Bronchial epithelial cell (primary cell): Measurements from ENCODE around the gene AMOTL1. TPM values are rescaled to one million over a fixed set of nuclear protein-coding genes. Genes with fewer than 3 reads are reported as not detected.

Experiments used
- DNase-seq: peaks from one replicate; pipeline ENCODE4 v3.0.0-alpha.2; 2010; ENCODE audit warnings: low read depth
- FAIRE-seq: peaks from 2 replicates; lab custom pipeline; 2011; peaks lifted over from hg19 to GRCh38; lab: Jason Lieb, UNC
- H3K27me3 ChIP-seq: 2 replicates; pipeline ENCODE4 v1.5.1; 2011; ENCODE audit warnings: low read length; ENCODE audit not compliant: control insufficient read depth, insufficient read depth
- H3K36me3 ChIP-seq: 2 replicates; pipeline ENCODE4 v1.5.1; 2011; ENCODE audit warnings: low read length; ENCODE audit not compliant: control insufficient read depth, insufficient read depth
- H3K4me3 ChIP-seq: 2 replicates; pipeline ENCODE4 v1.5.1; 2011; ENCODE audit warnings: mild to moderate bottlenecking, low read depth, low read length, control low read depth
- CTCF ChIP-seq: IDR thresholded peaks from 2 replicates; pipeline ENCODE4 v1.5.1; 2011; ENCODE audit warnings: mild to moderate bottlenecking, moderate library complexity, low read length, control low read depth, inconsistent platforms; ENCODE audit not compliant: insufficient read depth, severe bottlenecking
- total RNA-seq: library from RNA; depleted of rRNA; stranded (reverse); fragments of >200 nt; gene quantifications from 2 replicates; pipeline ENCODE4 v1.2.1, GENCODE V29; 2014

AMOTL1 gene
- total RNA-seq, 1 donor from 2014 or later: 64.8 TPM

- no peaks in the 10 kb centered on the region for H3K36me3 ChIP-seq
- TF ChIP-seq CTCF: no peak
- peak; percentile 83 for DNase-seq
- H3K27me3 ChIP-seq: no peaks in the 10 kb centered on the region
- no peak for FAIRE-seq
- no peak overlapping the region for H3K4me3 ChIP-seq
These were observed 21.0 kb upstream of the AMOTL1 start for GRCh38 chr11:94747146-94747545.

- TF ChIP-seq CTCF: no peak
- Histone ChIP-seq H3K36me3 (no peaks in the 10 kb centered on the region), H3K4me3 (no peak overlapping the region), H3K27me3 (no peaks in the 10 kb centered on the region)
- DNase-seq: peak; percentile 100
- FAIRE-seq: peak; percentile 83
These were observed 20.5 kb upstream of the AMOTL1 start for GRCh38 chr11:94747601-94748041.

DNA sequence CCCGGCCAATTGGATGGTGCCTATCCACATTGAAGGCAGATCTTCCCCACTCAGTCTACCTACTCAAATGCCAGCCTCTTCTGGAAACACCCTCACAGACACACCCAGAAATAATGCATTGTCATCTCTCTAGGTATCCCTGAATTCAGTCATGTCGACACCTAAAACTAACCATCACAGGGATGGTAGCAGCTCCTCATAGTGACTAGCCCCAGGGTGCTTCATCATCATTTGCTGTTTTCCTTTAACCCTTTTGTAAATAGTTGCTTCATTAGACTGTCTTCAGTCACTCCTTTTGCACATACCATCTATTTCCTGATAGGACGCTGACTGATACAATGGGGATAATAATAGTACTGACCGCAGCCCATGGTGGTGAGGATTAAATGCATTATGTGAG, 18.8 kb upstream of the AMOTL1 start:
- FAIRE-seq: peak; percentile 100
- no peak overlapping the region for H3K4me3 ChIP-seq
- no peak for TF ChIP-seq CTCF
- H3K36me3 ChIP-seq: no peaks in the 10 kb centered on the region
- no peaks in the 10 kb centered on the region for H3K27me3 ChIP-seq
- DNase-seq: peak; percentile 100

DNA sequence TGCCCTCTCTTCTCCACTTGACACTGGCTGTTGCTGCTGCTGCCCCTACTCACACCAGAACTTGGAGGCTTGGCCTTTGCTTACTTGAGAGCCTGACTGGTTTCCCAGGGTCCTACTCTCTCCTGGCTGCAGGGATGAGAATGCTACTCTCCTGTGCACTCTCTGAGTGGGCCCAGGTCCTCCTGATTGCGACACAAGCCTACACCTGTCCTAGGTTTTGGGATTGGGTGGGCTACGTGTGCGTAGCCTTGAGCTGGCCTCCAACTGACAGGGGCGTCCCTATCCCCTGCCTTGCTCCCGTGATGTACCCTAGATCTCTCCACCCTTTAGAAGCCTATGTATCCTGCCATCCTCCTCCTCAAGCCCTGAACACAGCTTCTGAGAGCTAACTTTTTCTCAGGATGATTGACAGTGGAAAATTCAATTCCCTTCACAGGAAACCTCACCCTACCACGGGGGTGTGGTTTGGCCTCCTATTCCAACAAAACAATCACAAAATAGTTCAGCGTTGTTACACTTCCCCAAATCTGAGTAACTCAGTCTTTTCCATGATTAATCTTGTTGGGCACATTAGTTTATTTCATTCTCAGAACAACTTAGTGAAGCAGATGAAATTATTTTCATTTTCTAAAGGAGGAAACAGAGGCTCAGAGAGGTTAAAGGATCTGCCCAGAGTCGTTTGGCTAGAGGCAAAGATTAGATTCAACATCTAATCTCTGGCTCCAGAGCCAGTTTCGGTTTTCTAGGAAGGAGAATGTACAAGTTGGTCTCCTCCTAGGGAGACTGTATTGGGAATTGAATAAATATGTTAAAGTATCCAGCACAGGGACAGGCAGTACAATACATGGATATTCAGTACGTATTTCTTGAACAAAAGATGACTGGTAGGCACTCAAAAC, 17.6 kb upstream of the AMOTL1 start:
- Histone ChIP-seq H3K4me3 (no peak overlapping the region), H3K36me3 (peaks cover 2% of the 10 kb centered on the region), H3K27me3 (no peaks in the 10 kb centered on the region)
- FAIRE-seq: no peak
- TF ChIP-seq CTCF: no peak
- peak; percentile 87 for DNase-seq

- H3K27me3 ChIP-seq: no peaks in the 10 kb centered on the region
- no peak overlapping the region for H3K4me3 ChIP-seq
- FAIRE-seq (no peak), DNase-seq (no peak)
- peaks cover 5% of the 10 kb centered on the region for H3K36me3 ChIP-seq
- no peak for TF ChIP-seq CTCF
These were observed 16.9 kb upstream of the AMOTL1 start for GRCh38 chr11:94751218-94751609.
